AG04449 (cell line): ENCODE results near the gene COPS3.

ENCODE experiments used
- CTCF ChIA-PET: fragments of 350-600 bp; formaldehyde crosslinking; extraction: SDS; loops from one replicate; lab custom pipeline; 2021; ENCODE audit warnings: antibody characterized with exemption; lab: Yijun Ruan, JAX
- POLR2A ChIA-PET: fragments of 400-600, 350-600 bp; formaldehyde crosslinking; extraction: SDS; loops from one replicate; lab custom pipeline; 2020; ENCODE audit warnings: antibody characterized with exemption, inconsistent platforms; lab: Yijun Ruan, JAX
- DNase-seq: peaks from one replicate; pipeline ENCODE4 v3.0.0-alpha.2; 2010; ENCODE audit warnings: low read depth, low spot score
- H3K4me3 ChIP-seq: 2 replicates; pipeline ENCODE4 v1.5.1; 2011; ENCODE audit warnings: low read depth, mild to moderate bottlenecking, control low read depth, low read length
- CTCF ChIP-seq: IDR thresholded peaks from one replicate; pipeline ENCODE4 v1.5.1; 2011; ENCODE audit warnings: mild to moderate bottlenecking, moderate library complexity, low read length, control low read depth, inconsistent platforms; ENCODE audit not compliant: insufficient read depth; ENCODE audit errors: missing control alignments

COPS3 gene

DNA sequence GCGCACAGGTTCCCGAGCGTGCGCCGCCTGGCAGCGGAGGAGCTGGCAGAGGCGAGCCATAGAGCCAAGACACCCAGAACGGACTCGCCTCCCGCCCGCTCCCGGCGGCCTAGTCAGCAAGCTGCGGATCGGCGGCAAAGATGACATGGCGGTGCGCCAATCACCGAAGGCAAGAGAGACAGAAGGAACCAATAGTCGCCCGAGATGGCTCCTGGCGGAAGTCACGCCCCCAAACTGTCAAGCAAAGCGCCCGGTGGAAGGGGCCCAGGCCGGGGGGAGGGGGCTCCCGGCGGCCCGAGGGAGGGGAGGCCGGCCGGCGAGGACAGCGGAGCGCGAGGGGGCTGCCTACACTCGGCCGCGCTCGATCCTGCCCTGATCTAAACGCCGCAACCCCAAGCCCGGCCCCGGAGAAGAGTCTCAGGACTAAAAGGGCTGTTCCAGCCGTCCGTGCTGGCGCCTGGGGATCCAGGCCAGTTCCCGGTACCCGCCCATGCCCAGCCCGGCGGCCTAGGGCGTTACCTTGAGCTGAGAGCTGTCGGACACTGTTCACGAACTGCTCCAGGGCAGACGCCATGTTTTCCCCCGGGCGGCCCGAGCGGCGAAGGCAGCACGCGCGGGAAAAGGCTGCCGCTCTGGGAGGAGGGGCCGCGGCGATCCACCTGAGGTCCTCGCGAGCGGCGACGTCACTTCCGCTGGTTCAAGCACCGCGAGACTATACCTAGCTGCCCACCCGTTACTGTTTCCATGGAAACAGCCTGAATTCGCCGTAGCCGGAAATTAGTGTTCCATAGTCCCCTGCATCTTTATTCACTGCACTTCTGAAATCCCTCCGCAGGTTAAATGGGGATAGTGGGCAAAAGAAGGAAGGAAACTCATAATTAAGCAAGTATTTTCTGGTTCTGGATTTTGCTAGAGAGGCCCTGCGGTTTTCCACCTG, at the start of gene COPS3:
Gene COPS3, minus strand, starts transcription at position 634 of the 937 bp plus-strand sequence. Its CDS starts 60 bp downstream, at position 574.
- peak within 1 kb of the TSS; percentile 85 for H3K4me3 ChIP-seq
- POLR2A ChIA-PET = interaction anchor here (0.6 to 1.0 kb wide), 6 partner anchors 17 to 293 kb away, joined by 3 to 6 read pairs (median 3); partner anchors contain the start of gene FLCN
- CTCF ChIA-PET = interaction anchor here (0.7 to 2.0 kb wide), 4 partner anchors 12 to 361 kb away, joined by 3 to 10 read pairs (median 4); no protein-coding TSS in a partner anchor
- peak; percentile 80 for DNase-seq
- TF ChIP-seq CTCF = no peak

DNA sequence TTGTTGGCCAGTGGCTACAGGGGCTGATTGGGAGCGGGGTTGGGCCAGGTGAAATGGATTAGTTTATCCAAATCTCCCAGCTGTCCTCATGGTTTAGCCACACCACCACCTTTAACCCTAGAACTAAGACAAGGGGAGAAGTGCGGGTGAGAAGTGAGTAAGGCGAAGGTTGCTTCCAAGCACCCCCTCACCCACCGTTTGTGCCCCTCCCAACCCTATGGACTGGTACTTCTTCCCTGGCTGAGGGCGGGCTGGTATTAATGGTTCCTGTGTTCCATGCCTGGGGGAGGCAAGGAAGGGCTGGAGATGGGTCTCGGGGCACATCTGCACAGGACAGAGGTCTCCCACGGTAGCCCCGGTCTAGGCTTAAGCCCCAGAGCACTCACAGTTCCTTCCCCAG, 47.2 kb upstream of the COPS3 start:
- ChIA-PET CTCF (no interaction called here), POLR2A (no interaction called here)
- no peak for DNase-seq
- H3K4me3 ChIP-seq = no peak overlapping the region
- TF ChIP-seq CTCF = no peak

DNA sequence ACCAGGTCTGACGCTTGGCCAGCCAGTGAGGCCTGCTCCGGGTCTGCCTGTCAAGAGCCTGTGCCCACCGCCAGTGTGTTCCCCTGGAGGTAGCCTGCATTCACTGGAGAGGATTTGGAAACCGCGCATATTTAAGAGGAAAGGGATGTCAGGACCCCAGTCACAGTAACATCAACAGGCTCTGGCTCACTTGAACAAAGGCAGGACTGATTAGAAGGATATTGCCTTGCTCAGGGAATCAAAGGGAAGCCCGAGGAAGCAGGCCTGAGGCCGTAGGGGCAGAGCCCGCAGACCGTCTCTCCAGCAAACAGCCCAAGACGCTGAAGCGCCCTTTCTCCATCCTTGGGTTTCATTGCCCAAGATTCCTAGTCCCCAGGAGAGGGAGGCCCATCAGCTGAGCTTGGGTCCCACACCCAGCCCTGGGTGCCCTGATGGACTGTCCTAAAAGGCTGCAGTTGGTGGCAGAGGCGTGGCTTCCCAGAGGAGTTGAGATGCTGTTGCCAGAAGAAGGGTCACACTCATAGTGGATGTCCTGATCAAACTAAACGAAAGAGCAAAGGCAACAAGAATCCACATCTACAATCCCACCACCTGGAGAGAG, 45.3 kb upstream of the COPS3 start:
- no peak overlapping the region for H3K4me3 ChIP-seq
- ChIA-PET CTCF (interaction anchor here (1.3 kb wide), 1 partner anchor 11 kb away, joined by 3 read pairs; no protein-coding TSS in a partner anchor), POLR2A (no interaction called here)
- no peak for TF ChIP-seq CTCF
- no peak for DNase-seq

DNA sequence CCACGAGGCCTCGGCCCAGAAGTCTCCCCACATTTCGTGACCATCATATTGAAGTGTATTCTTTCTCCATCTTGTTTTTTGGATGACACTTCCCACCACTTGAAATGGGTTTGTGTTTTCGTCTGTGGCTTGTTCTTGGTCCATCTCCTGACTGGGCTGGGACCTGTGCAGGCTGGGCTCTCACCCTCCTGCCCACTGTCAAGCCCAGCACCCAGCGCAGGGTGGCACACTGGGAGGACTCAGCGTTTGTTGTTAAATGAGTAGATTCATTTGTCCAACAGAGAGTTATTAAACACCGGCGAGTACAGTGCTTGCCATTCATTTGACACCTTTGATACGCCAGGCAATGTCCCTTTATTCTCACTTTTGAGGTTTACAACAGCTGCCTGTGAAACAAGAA, 44.8 kb upstream of the COPS3 start:
- CTCF ChIA-PET = interaction anchor here (1.3 kb wide), 1 partner anchor 11 kb away, joined by 3 read pairs; no protein-coding TSS in a partner anchor
- no peak overlapping the region for H3K4me3 ChIP-seq
- no peak for TF ChIP-seq CTCF
- POLR2A ChIA-PET = no interaction called here
- DNase-seq = no peak

DNA sequence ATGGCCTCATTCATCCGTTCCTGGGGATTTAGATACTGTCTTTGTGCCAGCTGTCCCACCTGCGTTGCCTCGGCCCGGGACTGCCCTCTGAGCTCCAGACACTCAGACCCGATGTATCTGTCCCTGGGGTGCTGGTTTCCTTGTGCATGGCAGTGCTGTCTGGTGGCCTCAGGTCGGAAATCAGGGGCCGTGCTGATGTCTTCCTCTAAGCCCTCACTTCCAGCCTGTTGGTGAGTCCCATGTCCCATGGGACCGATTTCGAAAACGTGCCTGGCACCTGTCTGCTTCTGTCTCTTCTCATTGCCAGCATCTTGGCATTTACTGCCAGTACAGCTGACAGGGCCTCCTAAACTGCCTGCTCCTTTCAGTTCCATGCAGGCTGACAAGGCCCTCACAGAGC, 44.2 kb upstream of the COPS3 start:
- ChIA-PET CTCF (interaction anchor here (1.3 kb wide), 1 partner anchor 10 kb away, joined by 3 read pairs; no protein-coding TSS in a partner anchor), POLR2A (no interaction called here)
- TF ChIP-seq CTCF = no peak
- DNase-seq = no peak
- no peak overlapping the region for H3K4me3 ChIP-seq

DNA sequence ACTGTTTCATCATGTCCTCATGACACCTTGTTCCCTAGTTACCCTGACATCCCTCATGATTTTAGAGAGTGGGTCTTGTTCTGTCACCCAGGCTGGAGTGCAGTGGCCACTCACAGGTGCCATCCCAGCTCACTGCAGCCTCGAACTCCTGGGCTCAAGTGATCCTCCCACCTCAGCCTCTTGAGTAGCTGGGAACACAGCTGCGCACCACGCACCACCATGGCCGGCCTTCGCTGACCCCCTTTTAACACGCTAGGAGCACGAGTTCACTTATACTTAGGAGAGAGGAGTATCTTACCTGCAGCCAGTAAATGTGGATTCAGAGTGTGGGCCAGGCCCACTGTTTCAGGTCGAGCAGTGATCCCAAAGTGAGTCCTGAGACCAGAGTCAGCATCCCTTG, 43.6 kb upstream of the COPS3 start:
- CTCF ChIA-PET = no interaction called here
- no peak for TF ChIP-seq CTCF

More for the DNA sequence above, 43.6 kb upstream of the COPS3 start:
- DNase-seq = no peak
- H3K4me3 ChIP-seq = no peak overlapping the region
- POLR2A ChIA-PET = no interaction called here
